GM21825 (cell line): Measurements from ENCODE around the gene DNTT.
A peak's percentile ranks its signal among the peaks of the same experiment; 100 is the strongest.

Source experiments
- ATAC-seq: cut with Tn5 transposase; IDR thresholded peaks from one replicate; pipeline ENCODE4 v1.9.1; 2021; ENCODE audit warnings: mild to moderate bottlenecking, moderate library complexity; ENCODE audit not compliant: unreplicated experiment

DNTT gene

DNA sequence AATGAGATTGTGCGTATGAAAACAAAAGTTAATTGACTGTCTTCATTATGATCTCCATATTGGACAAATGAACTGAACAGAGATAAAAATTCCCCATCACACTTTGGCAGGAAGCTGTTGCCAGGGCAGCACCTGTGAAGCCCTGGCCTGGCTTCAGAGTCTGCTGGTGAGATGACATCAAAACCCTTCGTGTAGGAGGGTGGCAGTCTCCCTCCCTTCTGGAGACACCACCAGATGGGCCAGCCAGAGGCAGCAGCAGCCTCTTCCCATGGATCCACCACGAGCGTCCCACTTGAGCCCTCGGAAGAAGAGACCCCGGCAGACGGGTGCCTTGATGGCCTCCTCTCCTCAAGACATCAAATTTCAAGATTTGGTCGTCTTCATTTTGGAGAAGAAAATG, at the start of gene DNTT:
DNTT (plus strand) TSS at position 205 of the 400 bp plus-strand sequence; CDS start at position 269, 64 bp downstream.
- no peak for ATAC-seq

DNA sequence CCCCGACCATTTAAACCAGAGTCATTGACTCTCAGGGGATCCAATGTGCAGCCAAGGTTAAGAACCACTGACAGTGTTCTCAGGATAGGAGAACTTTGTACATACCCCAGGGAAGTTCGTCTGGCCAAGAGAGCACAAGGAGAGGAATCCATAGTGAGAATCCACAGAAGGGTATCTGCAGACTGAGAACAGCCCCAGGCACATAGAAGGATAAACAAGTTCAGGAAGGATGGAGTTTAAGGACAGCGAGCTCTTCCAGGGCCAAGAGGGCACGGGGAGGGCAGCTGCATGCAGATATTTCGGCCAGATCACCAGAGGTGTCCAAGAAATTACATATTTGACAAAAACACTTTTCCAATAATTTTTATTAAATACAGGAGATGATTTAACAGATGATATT, 49.3 kb upstream of the DNTT start:
- ATAC-seq = no peak

DNA sequence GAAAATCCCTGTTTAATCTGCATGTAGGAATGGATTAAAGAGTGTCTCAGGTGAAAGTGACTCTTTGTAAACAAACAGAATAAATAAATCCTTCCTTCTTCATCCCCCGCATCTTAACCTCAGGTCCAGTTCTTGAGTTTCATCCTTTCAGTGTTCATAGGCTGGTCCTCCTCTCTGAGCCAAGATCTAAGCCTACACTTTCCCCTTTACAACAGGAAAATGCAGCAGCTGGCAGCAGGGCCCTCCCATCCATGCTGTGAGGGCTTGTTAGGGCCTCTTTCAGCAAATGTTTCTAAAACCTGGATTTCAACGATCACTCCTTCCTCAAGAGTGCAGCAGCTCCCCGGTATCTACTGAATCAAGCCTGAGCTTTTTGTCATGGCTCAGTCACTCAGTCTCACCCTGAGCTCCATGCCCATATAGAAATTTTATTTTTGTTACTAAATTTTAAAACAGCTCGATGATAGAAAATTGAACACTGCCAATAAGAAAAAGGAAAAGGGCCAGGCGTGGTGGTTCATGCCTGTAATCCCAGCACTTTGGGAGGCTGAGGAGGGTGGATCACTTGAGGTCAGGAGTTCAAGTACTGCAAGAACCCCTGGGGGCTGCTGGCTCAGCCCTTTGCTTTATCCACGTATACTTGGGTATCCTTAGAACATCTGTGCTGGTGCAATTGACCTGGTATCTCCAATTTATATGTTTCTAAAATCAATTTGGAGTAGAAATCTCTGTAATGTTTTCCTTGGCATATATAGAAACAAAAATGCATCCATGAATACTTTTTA, 48.5 kb upstream of the DNTT start:
- ATAC-seq = no peak

- ATAC-seq = no peak
These were observed 46.3 kb upstream of the DNTT start for GRCh38 chr10:96257944-96258343.

DNA sequence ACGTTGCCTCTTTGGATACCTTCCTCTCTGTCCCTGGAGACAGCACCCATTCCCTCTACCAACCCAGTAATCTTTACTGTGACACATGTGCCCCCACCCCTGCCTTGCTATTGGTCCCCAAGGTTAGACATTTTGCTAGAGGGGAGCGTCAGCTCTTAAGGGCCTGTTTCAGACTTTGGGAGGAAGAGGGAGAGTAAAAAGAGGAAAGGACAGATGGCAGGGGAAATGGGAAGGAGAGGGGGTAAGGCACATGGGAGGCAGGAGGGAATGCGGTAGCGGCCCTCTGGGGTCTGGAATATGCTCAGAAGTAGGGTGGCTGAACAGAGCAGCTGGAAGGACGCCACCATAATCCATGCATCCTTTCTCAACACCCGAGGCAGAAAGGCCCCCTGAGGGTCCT, 45.1 kb upstream of the DNTT start:
- no peak for ATAC-seq

DNA sequence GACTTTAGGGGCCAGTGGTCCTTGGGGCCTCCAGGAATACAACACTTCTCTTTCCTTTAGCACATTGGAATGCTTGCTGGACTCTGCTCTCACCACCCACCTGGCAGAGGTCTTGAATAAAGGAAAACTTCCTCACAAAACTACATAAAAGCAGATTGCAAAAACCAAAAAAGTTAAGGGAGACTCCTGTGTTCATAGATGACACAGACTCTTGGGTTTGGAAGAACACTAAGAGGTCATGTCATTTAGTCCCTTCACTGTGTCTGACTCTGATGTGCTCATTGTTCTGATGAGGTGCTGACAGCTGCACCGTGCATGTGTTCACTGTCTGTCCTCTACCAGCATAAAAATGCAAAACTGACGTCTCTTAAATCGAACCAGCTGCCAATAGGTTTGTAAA, 44.2 kb upstream of the DNTT start:
- no peak for ATAC-seq

DNA sequence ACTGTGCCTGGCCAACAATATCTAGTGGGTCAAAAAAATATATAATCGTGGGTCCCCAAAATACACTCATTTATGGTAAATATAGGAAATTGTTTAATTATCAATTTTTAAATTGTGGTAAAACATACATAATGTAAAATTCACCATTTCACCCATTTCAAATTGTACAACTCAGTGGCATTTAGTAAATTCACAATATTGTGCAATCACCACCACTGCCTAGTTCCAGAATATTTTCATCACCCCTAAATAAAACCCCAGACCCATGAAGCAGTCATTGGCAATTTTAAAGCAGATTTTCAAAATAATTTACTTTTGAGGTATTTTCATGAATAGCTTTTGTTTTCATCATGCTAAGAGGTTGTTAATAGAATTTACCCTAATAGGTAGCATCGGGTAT, 43.1 kb upstream of the DNTT start:
- no peak for ATAC-seq

DNA sequence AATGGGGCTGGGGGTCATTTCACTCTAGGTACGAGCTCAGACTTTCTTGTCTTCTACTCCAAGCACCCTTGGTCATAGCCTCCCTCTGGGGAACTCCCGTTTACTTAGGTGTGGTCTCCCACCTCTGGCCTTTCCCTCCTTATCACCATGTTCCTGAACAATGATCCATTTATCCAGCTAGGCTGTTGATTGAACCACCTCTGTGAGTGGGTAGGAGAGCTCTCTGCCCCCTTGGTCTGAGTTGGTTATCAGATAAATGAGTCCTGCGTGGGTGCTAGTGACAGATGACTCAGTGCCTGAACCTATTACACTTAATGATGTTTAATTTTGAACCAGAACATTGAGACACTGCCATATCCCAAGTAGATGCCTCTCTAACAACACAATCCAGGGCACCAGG, 42.3 kb upstream of the DNTT start:
- ATAC-seq = no peak

- ATAC-seq = no peak
These were observed 41.1 kb upstream of the DNTT start for GRCh38 chr10:96263176-96263575.

DNA sequence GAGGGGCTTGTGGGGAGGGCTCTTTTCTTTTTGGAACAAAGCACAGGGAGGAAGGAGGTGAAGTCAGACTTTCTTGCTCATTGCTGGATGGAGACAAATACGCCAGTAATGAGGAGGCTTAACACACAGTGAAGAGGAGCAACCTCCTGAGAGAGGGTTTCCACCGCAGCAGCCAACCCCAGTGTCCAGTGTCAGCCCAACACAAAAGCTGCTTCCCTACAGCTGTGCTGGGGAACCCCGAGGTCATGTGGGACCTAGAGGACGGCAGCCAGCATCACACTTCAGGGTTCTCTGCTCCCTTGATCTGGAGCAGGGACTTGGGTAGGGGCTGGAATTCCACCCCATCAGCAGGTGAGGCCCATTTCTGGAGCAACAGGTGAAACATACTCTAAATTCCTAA, 40.6 kb upstream of the DNTT start:
- ATAC-seq = no peak

DNA sequence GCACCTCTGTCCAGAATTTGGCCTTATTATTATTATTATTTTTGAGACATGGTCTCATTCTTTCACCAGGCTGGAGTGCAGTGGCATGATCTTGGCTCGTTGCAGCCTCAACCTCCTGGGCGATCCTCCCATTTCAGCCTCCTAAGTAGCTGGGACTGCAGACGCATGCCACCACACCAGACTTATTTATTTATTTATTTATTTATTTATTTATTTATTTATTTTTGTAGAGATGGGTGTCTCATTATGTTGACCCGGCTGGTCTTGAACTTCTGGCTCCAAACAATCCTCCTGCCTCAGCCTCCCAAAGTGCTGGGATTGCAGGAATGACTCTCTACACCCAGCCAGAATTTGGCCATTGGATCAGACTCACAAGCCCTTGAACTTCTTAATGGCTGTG, 39.3 kb upstream of the DNTT start:
- ATAC-seq = no peak

- ATAC-seq = no peak
These were observed 38.0 kb upstream of the DNTT start for GRCh38 chr10:96266118-96266770.

GRCh38 chr10:96267234-96267705, 37.0 kb upstream of the DNTT start:
- ATAC-seq = no peak

- ATAC-seq = no peak
These were observed 35.8 kb upstream of the DNTT start for GRCh38 chr10:96268341-96268909.

DNA sequence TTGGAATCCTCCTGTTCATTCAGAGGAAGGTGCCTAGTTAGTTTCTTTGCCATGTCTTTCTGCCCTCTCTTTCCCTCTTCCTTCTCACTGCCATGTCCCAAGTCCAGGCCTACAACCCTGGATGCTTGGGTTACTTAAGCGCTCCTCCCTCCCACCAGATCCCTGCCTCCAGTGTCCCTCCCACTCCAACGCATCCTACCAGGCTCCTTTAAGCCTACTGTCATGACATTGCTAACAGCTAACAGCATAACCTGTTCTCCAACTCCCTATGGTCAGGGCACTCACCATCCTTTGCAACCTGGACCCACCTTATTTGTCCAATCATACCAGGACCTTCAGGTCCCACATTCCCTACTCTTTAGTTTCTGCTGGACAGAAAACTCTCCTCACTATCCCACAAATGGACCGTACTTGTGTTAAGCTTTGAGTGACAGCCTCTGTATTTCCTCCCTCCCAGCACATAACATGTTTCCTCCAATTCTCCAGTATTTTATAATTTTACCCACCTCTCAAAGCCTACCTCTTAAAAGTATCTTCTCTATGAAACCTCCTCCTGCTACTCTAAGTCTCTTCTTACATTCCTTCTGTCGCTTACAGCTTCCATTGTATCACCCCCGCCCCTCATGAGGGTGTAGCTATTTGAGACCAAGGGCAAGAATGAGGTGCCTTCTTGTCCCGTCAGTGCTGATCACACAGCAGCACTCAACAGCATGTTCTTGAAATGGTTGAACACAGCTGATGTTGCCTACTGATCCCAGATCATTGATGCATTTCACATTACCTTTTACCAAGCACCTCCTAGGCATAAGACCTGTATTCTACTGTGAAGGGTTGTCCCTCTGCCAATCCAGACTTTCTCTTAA, 34.6 kb upstream of the DNTT start:
- no peak for ATAC-seq

DNA sequence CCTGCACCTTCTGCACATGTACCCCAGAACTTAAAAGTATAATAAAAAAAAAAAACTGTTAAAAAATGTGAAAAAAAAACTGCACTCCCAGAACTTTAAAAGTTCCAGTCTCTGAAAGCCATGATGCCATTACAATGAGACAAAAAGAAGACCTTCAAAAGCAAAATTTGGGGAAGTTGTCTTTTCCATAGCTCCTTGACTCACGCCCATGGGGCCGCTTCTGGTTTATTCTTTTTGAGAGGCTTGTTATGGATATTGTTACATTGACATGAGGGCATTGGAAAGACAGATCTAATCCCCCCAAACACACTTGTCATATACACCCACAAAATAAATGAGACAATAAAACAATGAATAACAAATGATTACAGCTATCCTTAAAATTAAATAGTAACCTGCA, 33.7 kb upstream of the DNTT start:
- no peak for ATAC-seq

DNA sequence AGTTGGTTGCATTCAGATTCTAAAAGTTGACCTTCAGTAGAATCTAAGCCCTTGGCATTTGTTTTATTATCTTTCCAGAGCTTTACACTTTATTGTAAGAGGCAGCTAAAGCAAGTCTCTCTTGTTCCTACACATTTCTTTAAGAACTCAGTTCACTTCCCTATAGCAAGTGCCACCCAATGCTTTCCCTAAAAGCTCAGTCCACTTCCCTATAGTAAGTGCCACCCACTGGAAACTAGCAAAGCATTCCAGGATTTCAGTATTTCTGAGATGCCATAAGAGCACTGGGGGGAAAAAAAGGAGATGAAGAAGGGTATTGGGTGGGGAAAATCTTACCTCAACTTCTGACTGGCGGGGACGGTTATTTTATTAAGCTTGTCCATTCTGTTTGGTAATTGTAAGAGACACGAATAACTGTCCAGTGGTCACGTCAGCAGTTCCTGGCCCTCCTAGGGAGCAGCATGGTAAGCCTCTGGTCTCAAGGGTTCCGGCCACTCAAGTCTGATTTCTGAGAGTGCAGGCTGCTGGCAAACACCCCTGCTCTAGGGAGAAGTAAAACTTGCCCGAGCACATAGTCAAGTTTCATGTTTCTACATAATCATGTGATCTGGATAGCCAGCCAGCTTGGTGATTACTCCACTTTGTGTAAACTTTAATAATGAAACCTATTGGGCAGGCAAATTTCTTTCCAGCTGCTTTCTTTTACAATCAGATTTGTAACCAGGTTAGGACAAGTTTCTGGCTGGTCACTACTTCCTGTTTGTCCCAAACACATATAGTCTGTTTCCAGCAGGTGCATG, 33.0 kb upstream of the DNTT start, which contains the start of gene BLNK:
BLNK (minus strand) TSS at position 554 of the 800 bp plus-strand sequence; CDS start at position 383, 171 bp downstream.
- peak; percentile 64 for ATAC-seq

- peak; percentile 4 for ATAC-seq
These were observed 31.6 kb upstream of the DNTT start for GRCh38 chr10:96272316-96273280.
